ENCODE results near the gene WDPCP. TPM values are rescaled to one million over a fixed set of nuclear protein-coding genes. Genes with fewer than 3 reads are reported as not detected.

The WDPCP gene
- total and polyA plus RNA-seq, 2 of the 4 experiments (the other 2 are of a cell fraction): 2.2 to 10.2 TPM

GRCh38 chr2:63435070-63435469, 153.2 kb downstream of the WDPCP start:
- Histone ChIP-seq H2BK120ac (ENCODE audit: low read depth, low read length) (no peak overlapping the region), H3K4me1 (ENCODE audit: control insufficient read depth, insufficient read depth, low read length) (no peaks in the 10 kb centered on the region), H3K14ac (replicated peaks; ENCODE audit: low read depth, low read length) (no peak overlapping the region), H3K4me2 (ENCODE audit: low read depth, low read length) (no peak overlapping the region), H3K23ac (ENCODE audit: low read depth, low read length) (no peak overlapping the region), H3K79me1 (ENCODE audit: low read depth in 1 of 2, low read length in 2 of 2) (no peaks in the 10 kb centered on the region), H3K36me3 (ENCODE audit: control insufficient read depth, insufficient read depth, low read length) (no peaks in the 10 kb centered on the region), H4K8ac (ENCODE audit: low read depth in 2 of 2, low read length in 2 of 2) (no peak overlapping the region), H2AK5ac (ENCODE audit: low read depth, low read length) (no peak overlapping the region), H3K18ac (ENCODE audit: low read depth, low read length) (no peak overlapping the region), H3K4me3 (ENCODE audit: insufficient read depth, low read depth, low read length) (no peak overlapping the region), H3K27ac (ENCODE audit: insufficient read depth, low read length) (no peak overlapping the region), H3K27me3 (ENCODE audit: control insufficient read depth, insufficient read depth, low read length) (no peaks in the 10 kb centered on the region), H2AK9ac (replicated peaks; ENCODE audit: low read depth, low read length, poor library complexity) (no peak overlapping the region), H4K5ac (ENCODE audit: low read depth, low read length) (no peak overlapping the region), H2AFZ (replicated peaks; ENCODE audit: low read length, poor library complexity) (no peak overlapping the region), H3K9me3 (ENCODE audit: control insufficient read depth, insufficient read depth, low read length) (no peaks in the 10 kb centered on the region), H4K91ac (ENCODE audit: insufficient read depth, low read depth, low read length) (no peak overlapping the region), H2BK20ac (ENCODE audit: low read depth, low read length) (no peak overlapping the region), H3K4ac (ENCODE audit: low read depth, low read length) (no peak overlapping the region), H4K20me1 (ENCODE audit: insufficient read depth, low read length) (no peaks in the 10 kb centered on the region), H3K56ac (ENCODE audit: extremely low read depth, insufficient read depth, low read length) (no peak overlapping the region), H2BK15ac (ENCODE audit: low read depth, low read length) (no peak overlapping the region), H2BK5ac (ENCODE audit: low read depth, low read length, poor library complexity, severe bottlenecking) (no peak overlapping the region), H3K9me1 (ENCODE audit: insufficient read depth, low read length) (no peaks in the 10 kb centered on the region), H3K9ac (ENCODE audit: low read depth, low read length) (no peak overlapping the region)
- intact Hi-C loops (cut with micrococcal nuclease): no loop called here
- ATAC-seq (ENCODE audit: low read depth): no peak
- BruUV-seq (replicated peaks): no TSS peak
- TF ChIP-seq CTCF (conservative IDR thresholded peaks at IDR 0.05; ENCODE audit: low read depth, low read length): no peak
- TF ChIP-seq MAZ (IDR thresholded peaks at IDR 0.05; ENCODE audit: borderline replicate concordance, low read depth, low read length): no peak
- no peak for TF ChIP-seq USF2 (IDR thresholded peaks at IDR 0.05; ENCODE audit: low read depth, low read length)
- no peak for TF ChIP-seq RAD21 (IDR thresholded peaks at IDR 0.05; ENCODE audit: low read length)
- TF ChIP-seq NFE2L2 (IDR thresholded peaks at IDR 0.05; ENCODE audit: low read depth, low read length): no peak
- no peak for TF ChIP-seq RCOR1 (IDR thresholded peaks at IDR 0.05; ENCODE audit: insufficient replicate concordance, low read length)
- no peak for TF ChIP-seq CHD1 (IDR thresholded peaks at IDR 0.05; ENCODE audit: low read depth, low read length)
- TF ChIP-seq RFX5 (IDR thresholded peaks at IDR 0.05; ENCODE audit: low read depth, low read length): no peak
- no peak for TF ChIP-seq SMC3 (IDR thresholded peaks at IDR 0.05; ENCODE audit: low read depth, low read length)
- no peak for TF ChIP-seq MAFK (IDR thresholded peaks at IDR 0.05; ENCODE audit: low read depth, low read length)
- TF ChIP-seq CEBPB (IDR thresholded peaks at IDR 0.05; ENCODE audit: low read depth, low read length): no peak
- TF ChIP-seq POLR2A (IDR thresholded peaks at IDR 0.05; ENCODE audit: low read depth, low read length): no peak
- TF ChIP-seq ELK1 (IDR thresholded peaks at IDR 0.05; ENCODE audit: borderline replicate concordance, low read depth, low read length): no peak
- TF ChIP-seq FOS (IDR thresholded peaks at IDR 0.05; ENCODE audit: low read depth, low read length): no peak
- no peak for TF ChIP-seq MXI1 (IDR thresholded peaks at IDR 0.05; ENCODE audit: borderline replicate concordance, low read depth, low read length)
- TF ChIP-seq BHLHE40 (IDR thresholded peaks at IDR 0.05; ENCODE audit: low read depth, low read length): no peak
- WGBS, 2 experiments (ENCODE audit: extremely low coverage in 2 of 2, insufficient read length in 1 of 2): no CpG with 5 or more reads among the region's 1 CpG
- DNase-seq: no peak
- POLR2A ChIA-PET (ENCODE audit: unreplicated experiment): no interaction called here
- CTCF ChIA-PET: interaction anchor here (0.9 to 1.8 kb wide), 2 partner anchors 9 to 10 kb away, joined by 3 to 5 read pairs; no protein-coding TSS in a partner anchor
- dilution Hi-C loops (cut with HindIII; ENCODE audit: low sequenced_read_pairs, unreplicated experiment): no loop called here
- in situ Hi-C loops (cut with MboI; ENCODE audit: low sequenced_read_pairs): no loop called here

Data from IMR-90 (cell line).